Measurements from ENCODE around the gene ARGLU1. TPM values are rescaled to one million over a fixed set of nuclear protein-coding genes. Genes with fewer than 3 reads are reported as not detected.

The ARGLU1 gene
- total and polyA plus RNA-seq, 5 donors from 2014 or later: 25.7 to 235 (median 34.8) TPM

- no peak for DNase-seq
- H3K4me3 Mint-ChIP-seq: peak overlapping the region in 1 of 4 donors; percentile 6
- ATAC-seq (ENCODE audit: low read depth in 2 of 2): no peak
Measured at GRCh38 chr13:106586648-106587166, 18.8 kb upstream of the ARGLU1 start.

GRCh38 chr13:106581225-106581624, 13.3 kb upstream of the ARGLU1 start:
- Histone ChIP-seq H3K4me1 (ENCODE audit: control insufficient read depth, insufficient read depth, low read length, poor library complexity, severe bottlenecking) (no peaks in the 10 kb centered on the region), H3K9me3 (ENCODE audit: control insufficient read depth in 2 of 2, low read length in 2 of 2) (peaks cover 10 to 13% of the 10 kb centered on the region in 2 experiments), H3K27me3 (ENCODE audit: control insufficient read depth, insufficient read depth, low read length) (no peaks in the 10 kb centered on the region), H3K27ac (ENCODE audit: insufficient read depth, low read length, poor library complexity, severe bottlenecking) (no peak overlapping the region), H3K36me3 (ENCODE audit: control insufficient read depth, insufficient read depth, low read length) (no peaks in the 10 kb centered on the region), H3K4me3 (ENCODE audit: low read depth, low read length) (no peak overlapping the region)
- ATAC-seq (ENCODE audit: low read depth in 2 of 2) (no peak), DNase-seq (no peak)
- H3K36me3 Mint-ChIP-seq: no peaks in the 10 kb centered on the region
- H3K4me3 Mint-ChIP-seq: peak overlapping the region in 1 of 4 donors; percentile 43
- H3K9me3 Mint-ChIP-seq: peaks cover 5 to 21% (median 8%) of the 10 kb centered on the region in 7 donors
- H3K4me1 Mint-ChIP-seq: no peaks in the 10 kb centered on the region
- H3K27ac Mint-ChIP-seq: no peak overlapping the region
- H3K27me3 Mint-ChIP-seq: peaks cover 7% of the 10 kb centered on the region

More at GRCh38 chr13:106586648-106587166, 18.8 kb upstream of the ARGLU1 start:
- H3K27me3 ChIP-seq (ENCODE audit: control insufficient read depth, insufficient read depth, low read length): peaks cover 4% of the 10 kb centered on the region
- Mint-ChIP-seq H3K27ac (no peak overlapping the region), H3K9me3 (peaks cover 7 to 36% (median 13%) of the 10 kb centered on the region in 7 donors), H3K4me1 (peaks cover 2 to 20% (median 5%) of the 10 kb centered on the region in 4 donors), H3K27me3 (peaks cover 3% of the 10 kb centered on the region), H3K36me3 (no peaks in the 10 kb centered on the region)
- H3K4me3 ChIP-seq (ENCODE audit: low read depth, low read length): no peak overlapping the region
- H3K4me1 ChIP-seq (ENCODE audit: control insufficient read depth, insufficient read depth, low read length, poor library complexity, severe bottlenecking): no peaks in the 10 kb centered on the region
- H3K27ac ChIP-seq (ENCODE audit: insufficient read depth, low read length, poor library complexity, severe bottlenecking): no peak overlapping the region
- H3K36me3 ChIP-seq (ENCODE audit: control insufficient read depth, insufficient read depth, low read length): no peaks in the 10 kb centered on the region
- peaks cover 10 to 15% of the 10 kb centered on the region in 2 experiments for H3K9me3 ChIP-seq (ENCODE audit: control insufficient read depth in 2 of 2, low read length in 2 of 2)

GRCh38 chr13:106575896-106576295, 8.0 kb upstream of the ARGLU1 start:
- no peak for ATAC-seq (ENCODE audit: low read depth in 2 of 2)

GRCh38 chr13:106573868-106574267, 5.9 kb upstream of the ARGLU1 start:
- Histone ChIP-seq H3K4me1 (ENCODE audit: control insufficient read depth, insufficient read depth, low read length, poor library complexity, severe bottlenecking) (peaks cover 9% of the 10 kb centered on the region), H3K27ac (ENCODE audit: insufficient read depth, low read length, poor library complexity, severe bottlenecking) (no peak overlapping the region), H3K36me3 (ENCODE audit: control insufficient read depth, insufficient read depth, low read length) (no peaks in the 10 kb centered on the region), H3K4me3 (ENCODE audit: low read depth, low read length) (no peak overlapping the region), H3K27me3 (ENCODE audit: control insufficient read depth, insufficient read depth, low read length) (no peaks in the 10 kb centered on the region), H3K9me3 (ENCODE audit: control insufficient read depth in 2 of 2, low read length in 2 of 2) (no peaks in the 10 kb centered on the region)
- ATAC-seq (ENCODE audit: low read depth in 2 of 2) (no peak), DNase-seq (no peak)
- no peaks in the 10 kb centered on the region for H3K27me3 Mint-ChIP-seq
- H3K9me3 Mint-ChIP-seq: peaks cover 0 to 2% (median 0%) of the 10 kb centered on the region in 7 donors
- H3K36me3 Mint-ChIP-seq: peaks cover 12% of the 10 kb centered on the region
- no peak overlapping the region for H3K27ac Mint-ChIP-seq
- no peak overlapping the region for H3K4me3 Mint-ChIP-seq
- H3K4me1 Mint-ChIP-seq: peaks cover 4 to 17% (median 9%) of the 10 kb centered on the region in 4 donors

More at GRCh38 chr13:106575896-106576295, 8.0 kb upstream of the ARGLU1 start:
- Histone ChIP-seq H3K36me3 (ENCODE audit: control insufficient read depth, insufficient read depth, low read length) (no peaks in the 10 kb centered on the region), H3K27ac (ENCODE audit: insufficient read depth, low read length, poor library complexity, severe bottlenecking) (no peak overlapping the region), H3K9me3 (ENCODE audit: control insufficient read depth in 2 of 2, low read length in 2 of 2) (no peaks in the 10 kb centered on the region), H3K4me3 (ENCODE audit: low read depth, low read length) (no peak overlapping the region), H3K27me3 (ENCODE audit: control insufficient read depth, insufficient read depth, low read length) (no peaks in the 10 kb centered on the region), H3K4me1 (ENCODE audit: control insufficient read depth, insufficient read depth, low read length, poor library complexity, severe bottlenecking) (no peaks in the 10 kb centered on the region)
- H3K9me3 Mint-ChIP-seq: peaks cover 0 to 2% (median 0%) of the 10 kb centered on the region in 7 donors
- no peak overlapping the region for H3K4me3 Mint-ChIP-seq
- no peaks in the 10 kb centered on the region for H3K27me3 Mint-ChIP-seq
- peak overlapping the region in 1 of 3 donors; percentile 14 for H3K27ac Mint-ChIP-seq
- H3K36me3 Mint-ChIP-seq: peaks cover 12% of the 10 kb centered on the region
- H3K4me1 Mint-ChIP-seq: peaks cover 0 to 17% (median under 1%) of the 10 kb centered on the region in 4 donors
- DNase-seq: no peak

GRCh38 chr13:106573284-106573846, 5.4 kb upstream of the ARGLU1 start:
- Mint-ChIP-seq H3K27me3 (no peaks in the 10 kb centered on the region), H3K36me3 (peaks cover 12% of the 10 kb centered on the region), H3K4me1 (peaks cover 9 to 17% (median 11%) of the 10 kb centered on the region in 4 donors), H3K27ac (peak overlapping the region in 1 of 3 donors; percentile 57), H3K4me3 (no peak overlapping the region), H3K9me3 (peaks cover 0 to 2% (median 0%) of the 10 kb centered on the region in 7 donors)
- H3K36me3 ChIP-seq (ENCODE audit: control insufficient read depth, insufficient read depth, low read length): no peaks in the 10 kb centered on the region
- peaks cover 14% of the 10 kb centered on the region for H3K4me1 ChIP-seq (ENCODE audit: control insufficient read depth, insufficient read depth, low read length, poor library complexity, severe bottlenecking)
- H3K4me3 ChIP-seq (ENCODE audit: low read depth, low read length): no peak overlapping the region
- no peak overlapping the region for H3K27ac ChIP-seq (ENCODE audit: insufficient read depth, low read length, poor library complexity, severe bottlenecking)
- no peaks in the 10 kb centered on the region for H3K27me3 ChIP-seq (ENCODE audit: control insufficient read depth, insufficient read depth, low read length)
- DNase-seq: no peak
- ATAC-seq (ENCODE audit: low read depth in 2 of 2): no peak
- H3K9me3 ChIP-seq (ENCODE audit: control insufficient read depth in 2 of 2, low read length in 2 of 2): no peaks in the 10 kb centered on the region

- peak overlapping the region in 3 of 4 donors; percentile 49 to 77 (median 51) for H3K4me3 Mint-ChIP-seq
- no peaks in the 10 kb centered on the region for H3K36me3 ChIP-seq (ENCODE audit: control insufficient read depth, insufficient read depth, low read length)
- peaks cover 28% of the 10 kb centered on the region for H3K4me1 ChIP-seq (ENCODE audit: control insufficient read depth, insufficient read depth, low read length, poor library complexity, severe bottlenecking)
- H3K36me3 Mint-ChIP-seq: peaks cover 10% of the 10 kb centered on the region
- H3K27ac Mint-ChIP-seq: peak overlapping the region in 1 of 3 donors; percentile 83
- H3K9me3 Mint-ChIP-seq: peaks cover 0 to 2% (median 0%) of the 10 kb centered on the region in 7 donors
- H3K4me1 Mint-ChIP-seq: peaks cover 20 to 27% (median 25%) of the 10 kb centered on the region in 4 donors
- peak; percentile 39 to 61 for ATAC-seq (ENCODE audit: low read depth in 2 of 2)
- H3K27me3 Mint-ChIP-seq: no peaks in the 10 kb centered on the region
- no peaks in the 10 kb centered on the region for H3K9me3 ChIP-seq (ENCODE audit: control insufficient read depth in 2 of 2, low read length in 2 of 2)
- H3K27ac ChIP-seq (ENCODE audit: insufficient read depth, low read length, poor library complexity, severe bottlenecking): peak overlapping the region; percentile 9
- H3K27me3 ChIP-seq (ENCODE audit: control insufficient read depth, insufficient read depth, low read length): no peaks in the 10 kb centered on the region
- peak; percentile 68 to 82 (median 69) for DNase-seq
- H3K4me3 ChIP-seq (ENCODE audit: low read depth, low read length): peak overlapping the region; percentile 40
Measured at GRCh38 chr13:106570299-106570852, 2.4 kb upstream of the ARGLU1 start.

- Histone ChIP-seq H3K9me3 (ENCODE audit: control insufficient read depth in 2 of 2, low read length in 2 of 2) (no peaks in the 10 kb centered on the region), H3K27me3 (ENCODE audit: control insufficient read depth, insufficient read depth, low read length) (no peaks in the 10 kb centered on the region), H3K4me1 (ENCODE audit: control insufficient read depth, insufficient read depth, low read length, poor library complexity, severe bottlenecking) (peaks cover 37% of the 10 kb centered on the region), H3K4me3 (ENCODE audit: low read depth, low read length) (peak overlapping the region; percentile 88), H3K36me3 (ENCODE audit: control insufficient read depth, insufficient read depth, low read length) (no peaks in the 10 kb centered on the region), H3K27ac (ENCODE audit: insufficient read depth, low read length, poor library complexity, severe bottlenecking) (no peak overlapping the region)
- ATAC-seq (ENCODE audit: low read depth in 2 of 2) (no peak), DNase-seq (no peak)
- peaks cover 8% of the 10 kb centered on the region for H3K36me3 Mint-ChIP-seq
- peaks cover 27 to 36% (median 34%) of the 10 kb centered on the region in 4 donors for H3K4me1 Mint-ChIP-seq
- no peaks in the 10 kb centered on the region for H3K9me3 Mint-ChIP-seq
- H3K27me3 Mint-ChIP-seq: no peaks in the 10 kb centered on the region
- H3K4me3 Mint-ChIP-seq: no peak overlapping the region
- peak overlapping the region in 1 of 3 donors; percentile 83 for H3K27ac Mint-ChIP-seq
Measured at GRCh38 chr13:106569233-106570095, 1.5 kb upstream of the ARGLU1 start.

All from CD4-positive, CD25-positive, alpha-beta regulatory T cell (primary cell).